Left lung (tissue), 10 donors: Measurements from ENCODE around the gene NEDD4. TPM values are rescaled to one million over a fixed set of nuclear protein-coding genes. Genes with fewer than 3 reads are reported as not detected.

Source experiments
- ATAC-seq: fragments of 200-7000 bp; cut with Tn5 transposase; one replicate; pipeline ENCODE4 v1.9.1; 2020; ENCODE audit warnings: moderate library complexity
- DNase-seq, 4 donors: peaks; one replicate each; pipeline ENCODE4 v3.0.0-alpha.2; 2013 to 2020
- H3K27ac ChIP-seq, 2 donors: fragments of 200-600 bp; sonication (generic) in 1 of 2; one replicate each; pipeline versions ENCODE4 v1.5.0 to v1.8.0; 2020 to 2021
- H3K27me3 ChIP-seq, 2 donors: fragments of 200-600 bp; sonication (generic) in 1 of 2; one replicate each; pipeline versions ENCODE4 v1.5.0 to v1.8.0; 2020 to 2021
- H3K36me3 ChIP-seq, 2 donors: fragments of 200-600 bp; sonication (generic) in 1 of 2; one replicate each; pipeline versions ENCODE4 v1.5.0 to v1.8.0; 2020 to 2021
- H3K4me1 ChIP-seq, 2 donors: fragments of 200-600 bp; one replicate each; pipeline ENCODE4 v1.8.0; 2021
- H3K4me3 ChIP-seq, 2 donors: fragments of 200-600 bp; sonication (generic) in 1 of 2; one replicate each; pipeline versions ENCODE4 v1.5.0 to v1.8.0; 2020 to 2021; ENCODE audit warnings: mild to moderate bottlenecking in 1 of 2
- H3K9me3 ChIP-seq, 2 donors: fragments of 200-600 bp; sonication (generic) in 1 of 2; one replicate each; pipeline versions ENCODE4 v1.5.0 to v1.8.0; 2020 to 2021
- CTCF ChIP-seq, 2 donors: fragments of 200-600 bp; sonication (generic) in 1 of 2; IDR thresholded peaks; one replicate each; pipeline versions ENCODE4 v1.5.0 to v1.8.0; 2021; ENCODE audit warnings: antibody characterized with exemption in 2 of 2
- intact Hi-C, 2 donors: fragments of 100-400 bp; cut with DNase I; formaldehyde crosslinking; loops; one replicate each; pipeline versions ENCODE4 v1.11.2 to v1.14.2; 2022
- polyA plus RNA-seq, 6 donors: library from polyadenylated mRNA; unstranded; fragments of 120-200 nt; gene quantifications; one replicate each; pipeline ENCODE4 v1.2.1, GENCODE V29; 2013; ENCODE audit not compliant: insufficient read length in 6 of 6
- total RNA-seq, 2 donors: library from RNA; stranded (reverse); fragmentation: NEBNext Ultra II Directional; extraction: Animal tissue kit (Norgen Biotek cat#: 25700); gene quantifications; one replicate each; pipeline ENCODE4 v1.2.1, GENCODE V29; 2021
- donor health status: DM: no; HTN: yes; CAD: no.
- donor health status: DM: no; HTN: no; CAD: no.

NEDD4 gene
- total and polyA plus RNA-seq, 8 donors = 15.0 to 19.5 (median 17.0) TPM

- ATAC-seq = no peak
- Histone ChIP-seq H3K9me3 (peaks cover 0 to 4% of the 10 kb centered on the region in 2 donors), H3K27ac (no peak overlapping the region), H3K27me3 (no peaks in the 10 kb centered on the region), H3K4me3 (no peak overlapping the region), H3K4me1 (no peaks in the 10 kb centered on the region), H3K36me3 (no peaks in the 10 kb centered on the region)
- no peak for TF ChIP-seq CTCF (IDR thresholded peaks at IDR 0.05)
- intact Hi-C loops = no loop called here
- no peak for DNase-seq
These were observed 214.5 kb downstream of the NEDD4 start for GRCh38 chr15:55778932-55779331.
